Activated T-cell treated with anti-CD3 and anti-CD28 coated beads, Interleukin-2, amount 50 U/mL, for 4 hours (primary cell): ENCODE data around the gene PMM1. TPM values are rescaled to one million over a fixed set of nuclear protein-coding genes. Genes with fewer than 3 reads are reported as not detected.
"Not testable (repeated sequence)": the region's sequence is repeated elsewhere in the genome, so short reads cannot be mapped to it uniquely, and the experiment has no call there.

Source experiments
- ATAC-seq, 2 donors: fragments of 200-7000 bp; cut with Tn5 transposase; one replicate each; pipeline ENCODE4 v1.10.0; 2021
- DNase-seq: peaks from one replicate; pipeline ENCODE4 v3.0.0-alpha.2; 2020
- H3K27me3 Mint-ChIP-seq: one replicate; pipeline ENCODE4 v1.8.0; 2021; ENCODE audit warnings: low read depth, mixed read lengths
- H3K36me3 Mint-ChIP-seq: one replicate; pipeline ENCODE4 v1.8.0; 2022; ENCODE audit warnings: mixed read lengths; ENCODE audit not compliant: insufficient read depth
- H3K4me1 Mint-ChIP-seq: one replicate; pipeline ENCODE4 v1.8.0; 2021; ENCODE audit warnings: low read depth, mixed read lengths
- H3K4me3 Mint-ChIP-seq: one replicate; pipeline ENCODE4 v1.8.0; 2021; ENCODE audit warnings: mild to moderate bottlenecking, moderate library complexity, mixed read lengths
- H3K9me3 Mint-ChIP-seq: one replicate; pipeline ENCODE4 v1.8.0; 2021; ENCODE audit warnings: mixed read lengths
- total RNA-seq, 3 donors: library from RNA; stranded (reverse); gene quantifications; one replicate each; pipeline ENCODE4 v1.2.1, GENCODE V29; 2021

PMM1 gene
- total RNA-seq, 3 donors from 2014 or later: 17.1 to 19.7 (median 18.4) TPM

DNA sequence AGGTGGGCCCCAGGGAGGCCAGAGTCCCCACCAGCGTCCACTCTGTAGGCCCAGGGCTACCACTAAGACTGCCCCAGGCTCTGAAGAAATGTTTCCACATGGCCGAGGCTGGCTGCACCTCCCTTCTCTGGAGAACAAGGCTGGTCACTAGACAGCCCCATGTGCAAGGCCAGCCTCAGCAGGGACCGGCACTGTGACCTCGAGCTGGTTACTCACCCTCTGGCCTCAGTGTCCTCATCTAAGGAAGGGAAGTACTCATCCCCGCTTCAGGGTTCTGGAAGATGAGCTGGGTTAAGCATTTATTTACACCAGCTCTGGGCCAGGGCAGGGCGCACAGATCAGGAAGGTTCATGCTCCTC, 9.7 kb downstream of the PMM1 start:
- no peaks in the 10 kb centered on the region for H3K4me1 Mint-ChIP-seq
- ATAC-seq (no peak), DNase-seq (no peak)
- H3K27me3 Mint-ChIP-seq: no peaks in the 10 kb centered on the region
- no peaks in the 10 kb centered on the region for H3K9me3 Mint-ChIP-seq
- H3K36me3 Mint-ChIP-seq: peaks cover 26% of the 10 kb centered on the region
- no peak overlapping the region for H3K4me3 Mint-ChIP-seq

DNA sequence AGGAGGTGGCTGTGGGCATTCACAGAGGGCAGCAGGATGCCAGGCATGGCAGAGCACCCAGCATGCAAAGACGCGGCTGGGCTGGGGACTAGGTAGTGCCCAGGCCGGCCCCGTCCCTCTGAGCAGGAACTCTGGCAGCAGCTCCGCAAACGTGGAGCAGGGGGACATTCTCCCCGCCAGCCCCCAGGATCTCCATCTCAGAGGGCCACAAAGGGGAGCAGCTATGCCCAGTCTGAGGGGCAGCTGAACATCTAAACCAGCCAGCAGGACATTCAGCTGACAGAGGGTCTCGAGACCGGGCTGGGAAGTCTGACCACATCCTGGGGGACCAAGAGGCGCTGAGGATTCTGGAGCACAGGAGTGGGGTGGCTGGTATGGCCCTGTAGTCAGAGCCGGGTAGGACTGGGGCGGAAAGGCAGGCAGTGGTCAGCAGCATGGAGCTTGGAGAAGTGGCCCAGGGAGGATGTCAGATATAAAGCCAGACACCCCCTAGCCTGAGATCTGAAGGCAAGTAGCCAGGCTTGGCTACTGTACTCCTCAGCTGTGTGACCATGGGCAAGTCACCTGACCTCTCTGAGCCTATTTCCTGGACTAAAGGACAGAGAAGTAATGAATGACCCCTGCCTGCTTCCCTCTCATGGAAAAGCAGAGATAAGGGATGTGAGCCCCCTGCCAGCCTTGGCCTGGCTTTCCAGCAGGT, 10.2 kb downstream of the PMM1 start:
- Mint-ChIP-seq H3K4me1 (no peaks in the 10 kb centered on the region), H3K9me3 (no peaks in the 10 kb centered on the region), H3K4me3 (no peak overlapping the region), H3K36me3 (peaks cover 26% of the 10 kb centered on the region), H3K27me3 (no peaks in the 10 kb centered on the region)
- ATAC-seq: no peak
- no peak for DNase-seq

- Mint-ChIP-seq H3K9me3 (no peaks in the 10 kb centered on the region), H3K4me3 (no peak overlapping the region), H3K36me3 (peaks cover 24% of the 10 kb centered on the region), H3K4me1 (no peaks in the 10 kb centered on the region), H3K27me3 (no peaks in the 10 kb centered on the region)
- ATAC-seq (no peak), DNase-seq (no peak)
These were observed 10.8 kb downstream of the PMM1 start for GRCh38 chr22:41578818-41579217.

DNA sequence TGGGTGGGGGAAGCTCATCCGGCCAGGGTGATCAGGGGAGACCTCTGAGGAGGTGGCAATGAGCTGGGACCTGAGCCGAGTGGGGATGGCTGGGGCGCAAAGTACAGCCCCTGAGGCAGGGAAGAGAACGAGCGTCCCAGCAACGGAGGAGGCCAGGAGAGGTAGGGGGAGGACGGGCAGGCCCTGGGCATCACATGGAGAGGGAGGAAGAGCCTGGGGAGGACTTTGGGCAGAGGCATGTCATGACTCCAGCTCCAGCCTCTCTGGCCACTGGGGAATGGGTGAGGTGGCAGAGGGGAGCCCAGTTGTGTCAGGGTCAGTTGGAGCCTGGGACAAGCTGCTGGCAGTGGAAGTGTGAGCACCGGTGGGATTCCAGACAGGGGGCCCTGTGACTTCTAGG, 11.5 kb downstream of the PMM1 start:
- H3K36me3 Mint-ChIP-seq: peaks cover 18% of the 10 kb centered on the region
- no peaks in the 10 kb centered on the region for H3K9me3 Mint-ChIP-seq
- H3K4me1 Mint-ChIP-seq: no peaks in the 10 kb centered on the region
- ATAC-seq: no peak
- H3K27me3 Mint-ChIP-seq: no peaks in the 10 kb centered on the region
- no peak for DNase-seq
- H3K4me3 Mint-ChIP-seq: no peak overlapping the region

DNA sequence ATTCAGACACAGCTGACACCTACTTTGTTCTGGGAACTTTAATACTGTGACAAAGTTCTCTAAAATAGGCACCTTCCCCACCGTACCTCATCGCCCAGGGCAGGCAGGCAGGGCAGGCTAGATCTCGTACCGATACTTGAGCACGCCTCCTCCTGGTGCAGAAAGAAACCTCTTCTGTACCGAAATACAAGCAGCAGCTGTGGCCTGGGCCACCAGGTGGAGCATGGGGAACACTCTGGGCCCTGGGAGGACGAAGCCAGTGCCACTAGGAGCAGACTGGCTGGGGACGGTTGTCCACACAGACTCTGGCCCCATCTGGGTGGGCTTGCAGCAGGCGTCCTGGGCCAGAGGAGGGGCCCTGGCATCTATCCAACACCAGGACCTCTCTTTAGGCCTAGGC, 12.8 kb downstream of the PMM1 start:
- DNase-seq (no peak), ATAC-seq (peak in 1 of 2 donors; percentile 53)
- Mint-ChIP-seq H3K9me3 (no peaks in the 10 kb centered on the region), H3K36me3 (peaks cover 11% of the 10 kb centered on the region), H3K27me3 (no peaks in the 10 kb centered on the region), H3K4me3 (no peak overlapping the region), H3K4me1 (no peaks in the 10 kb centered on the region)

- Mint-ChIP-seq H3K4me1 (no peaks in the 10 kb centered on the region), H3K4me3 (no peak overlapping the region), H3K27me3 (no peaks in the 10 kb centered on the region), H3K9me3 (no peaks in the 10 kb centered on the region), H3K36me3 (peaks cover 11% of the 10 kb centered on the region)
- no peak for ATAC-seq
- DNase-seq: no peak
These were observed 14.1 kb downstream of the PMM1 start for GRCh38 chr22:41575533-41575932.

DNA sequence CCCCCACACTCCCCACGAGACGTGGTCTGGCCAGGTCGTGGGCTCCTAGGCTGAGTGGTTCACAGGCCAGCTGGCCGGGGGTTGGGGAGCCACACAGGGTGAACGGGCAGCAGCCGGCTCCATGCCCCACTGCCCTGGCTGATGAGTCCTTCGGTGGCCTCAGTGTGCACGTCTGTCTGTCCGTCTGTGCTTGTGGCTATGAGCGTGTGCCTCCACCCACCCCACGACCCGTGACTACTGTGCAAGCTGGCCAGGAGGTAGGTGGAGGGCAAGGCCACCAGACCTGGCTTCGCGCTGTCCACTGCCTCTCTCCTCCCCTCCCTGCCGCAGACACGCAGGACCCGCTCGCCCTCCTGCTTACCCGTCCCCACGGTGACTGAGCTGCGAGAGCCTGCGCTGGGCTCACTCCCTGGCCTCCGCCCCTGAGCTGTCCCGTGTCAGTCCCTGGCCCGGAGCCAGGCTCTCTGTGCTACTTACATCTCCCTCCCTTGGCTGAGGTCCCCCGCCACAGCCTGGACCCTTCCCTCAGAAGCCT, 14.7 kb downstream of the PMM1 start:
- H3K4me1 Mint-ChIP-seq: no peaks in the 10 kb centered on the region
- ATAC-seq: no peak
- H3K36me3 Mint-ChIP-seq: peaks cover 11% of the 10 kb centered on the region
- DNase-seq: no peak
- no peaks in the 10 kb centered on the region for H3K9me3 Mint-ChIP-seq
- H3K4me3 Mint-ChIP-seq: no peak overlapping the region
- no peaks in the 10 kb centered on the region for H3K27me3 Mint-ChIP-seq

DNA sequence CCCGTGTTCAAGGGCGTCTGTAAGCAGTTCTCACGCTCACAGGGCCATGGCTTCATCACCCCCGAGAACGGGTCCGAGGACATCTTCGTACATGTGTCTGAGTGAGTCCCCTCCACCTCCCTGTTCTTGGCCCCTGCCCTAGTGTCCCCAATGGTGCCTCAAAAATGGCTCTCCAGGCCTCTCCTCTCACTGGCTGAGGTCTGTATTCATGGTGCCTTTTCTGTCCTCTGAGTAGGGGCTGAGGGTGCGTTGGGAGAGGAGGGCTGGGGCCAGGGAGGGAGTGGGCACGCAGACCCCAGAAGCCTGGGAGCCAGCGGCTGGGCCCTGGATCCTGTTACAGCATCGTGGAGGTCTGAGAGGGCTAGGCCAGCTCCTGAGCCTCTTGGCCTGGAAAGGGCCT, 16.0 kb downstream of the PMM1 start:
- ATAC-seq (no peak), DNase-seq (no peak)
- H3K27me3 Mint-ChIP-seq: no peaks in the 10 kb centered on the region
- no peaks in the 10 kb centered on the region for H3K4me1 Mint-ChIP-seq
- no peaks in the 10 kb centered on the region for H3K9me3 Mint-ChIP-seq
- peaks cover 11% of the 10 kb centered on the region for H3K36me3 Mint-ChIP-seq
- H3K4me3 Mint-ChIP-seq: no peak overlapping the region

DNA sequence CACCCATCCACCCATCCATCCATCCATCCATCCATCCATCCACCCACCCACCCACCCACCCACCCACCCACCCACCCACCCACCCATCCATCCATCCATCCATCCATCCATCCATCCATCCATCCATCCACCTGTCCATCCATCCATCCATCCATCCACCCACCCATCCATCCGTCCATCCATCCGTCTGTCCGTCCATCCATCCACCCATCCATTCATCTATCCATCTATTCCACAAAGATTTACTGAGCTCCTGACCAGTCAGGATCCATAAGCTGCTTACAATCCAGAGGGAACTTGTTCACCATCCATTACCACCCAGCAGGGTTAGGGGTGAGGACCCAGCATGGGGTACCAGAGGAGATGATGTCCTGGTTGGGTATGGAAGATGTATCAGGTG, 17.3 kb downstream of the PMM1 start:
- not testable (repeated sequence) for H3K9me3 Mint-ChIP-seq, H3K4me1 Mint-ChIP-seq, H3K27me3 Mint-ChIP-seq, H3K4me3 Mint-ChIP-seq, DNase-seq, H3K36me3 Mint-ChIP-seq, ATAC-seq

GRCh38 chr22:41571786-41572185, 17.9 kb downstream of the PMM1 start:
- no peak for ATAC-seq
- no peaks in the 10 kb centered on the region for H3K27me3 Mint-ChIP-seq

DNA sequence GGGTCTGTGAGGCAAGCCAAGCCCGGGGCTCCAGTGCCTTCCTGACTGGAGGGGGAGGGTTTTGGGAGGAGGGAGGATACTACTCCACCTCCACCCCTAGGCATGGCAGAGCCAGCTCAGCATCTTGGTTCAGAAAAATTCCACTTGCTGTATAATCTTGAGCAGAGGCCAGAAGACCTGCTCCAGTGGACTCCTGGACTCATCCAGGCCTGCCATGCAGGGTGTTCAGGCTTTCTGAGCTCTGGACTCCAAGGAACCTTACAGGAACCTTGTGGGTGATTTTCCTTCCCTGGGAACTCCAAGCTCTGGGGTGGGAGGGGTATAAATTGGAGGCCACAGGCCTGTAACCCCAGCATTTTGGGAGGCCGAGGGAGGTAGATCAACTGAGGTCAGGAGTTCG, 19.4 kb downstream of the PMM1 start:
- no peaks in the 10 kb centered on the region for H3K36me3 Mint-ChIP-seq
- H3K4me3 Mint-ChIP-seq: no peak overlapping the region
- ATAC-seq: no peak
- DNase-seq: no peak
- no peaks in the 10 kb centered on the region for H3K4me1 Mint-ChIP-seq
- H3K27me3 Mint-ChIP-seq: no peaks in the 10 kb centered on the region
- H3K9me3 Mint-ChIP-seq: no peaks in the 10 kb centered on the region

More at GRCh38 chr22:41571786-41572185, 17.9 kb downstream of the PMM1 start:
- no peaks in the 10 kb centered on the region for H3K9me3 Mint-ChIP-seq
- H3K36me3 Mint-ChIP-seq: peaks cover 2% of the 10 kb centered on the region
- no peak overlapping the region for H3K4me3 Mint-ChIP-seq
- no peak for DNase-seq
- no peaks in the 10 kb centered on the region for H3K4me1 Mint-ChIP-seq

GRCh38 chr22:41568811-41569210, 20.8 kb downstream of the PMM1 start:
- ATAC-seq: no peak

DNA sequence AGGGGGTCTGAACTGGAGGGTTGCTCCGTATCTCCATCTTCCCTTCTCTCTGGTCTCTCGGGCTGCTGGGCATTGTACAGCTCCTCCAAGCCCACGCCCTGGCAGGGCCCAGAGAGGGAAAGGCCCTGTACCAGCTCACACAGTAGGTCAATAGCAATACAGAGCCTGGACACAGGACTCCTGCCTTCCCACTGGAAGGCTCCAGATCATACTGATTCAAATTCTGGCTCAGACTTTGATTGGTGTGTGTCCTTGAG, 22.2 kb downstream of the PMM1 start:
- DNase-seq: no peak
- Mint-ChIP-seq H3K9me3 (no peaks in the 10 kb centered on the region), H3K4me1 (no peaks in the 10 kb centered on the region), H3K27me3 (no peaks in the 10 kb centered on the region), H3K4me3 (no peak overlapping the region), H3K36me3 (no peaks in the 10 kb centered on the region)
- no peak for ATAC-seq

More at GRCh38 chr22:41568811-41569210, 20.8 kb downstream of the PMM1 start:
- H3K4me3 Mint-ChIP-seq: no peak overlapping the region
- H3K36me3 Mint-ChIP-seq: no peaks in the 10 kb centered on the region
- no peak for DNase-seq
- no peaks in the 10 kb centered on the region for H3K27me3 Mint-ChIP-seq
- H3K4me1 Mint-ChIP-seq: no peaks in the 10 kb centered on the region
- no peaks in the 10 kb centered on the region for H3K9me3 Mint-ChIP-seq

GRCh38 chr22:41565403-41566054, 24.1 kb downstream of the PMM1 start:
- Mint-ChIP-seq H3K4me3 (no peak overlapping the region), H3K27me3 (peaks cover 9% of the 10 kb centered on the region), H3K36me3 (no peaks in the 10 kb centered on the region), H3K9me3 (no peaks in the 10 kb centered on the region), H3K4me1 (no peaks in the 10 kb centered on the region)
- no peak for DNase-seq
- ATAC-seq: peak; percentile 79 to 80

DNA sequence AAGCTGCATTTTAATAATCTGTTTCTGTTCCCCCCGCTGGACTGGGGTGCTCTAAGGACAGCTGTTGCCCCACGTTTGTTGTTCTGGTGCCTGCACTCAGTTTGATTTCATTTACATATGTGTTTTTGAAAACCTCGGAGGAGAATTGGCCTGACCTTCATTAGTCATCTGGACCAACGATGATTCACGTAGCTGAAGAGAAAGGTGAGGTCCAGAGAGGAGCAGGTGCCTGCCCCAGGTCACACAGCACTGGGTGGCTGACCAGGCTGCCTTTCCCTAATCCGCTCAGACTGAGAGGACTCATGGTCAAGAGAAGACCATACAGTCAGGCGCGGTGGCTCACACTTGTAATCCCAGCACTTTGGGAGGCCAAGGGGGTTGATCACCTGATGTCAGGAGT, 25.1 kb downstream of the PMM1 start:
- Mint-ChIP-seq H3K4me1 (no peaks in the 10 kb centered on the region), H3K4me3 (no peak overlapping the region), H3K27me3 (peaks cover 17% of the 10 kb centered on the region), H3K9me3 (no peaks in the 10 kb centered on the region), H3K36me3 (no peaks in the 10 kb centered on the region)
- no peak for DNase-seq
- ATAC-seq: no peak
